ENCODE results near the gene SDK2.

- TF ChIP-seq EZH2 (IDR thresholded peaks at IDR 0.05; ENCODE audit: borderline replicate concordance) (no peak), CTCF (IDR thresholded peaks at IDR 0.05; ENCODE audit: poor library complexity) (no peak), EZH2phosphoT487 (IDR thresholded peaks at IDR 0.05; ENCODE audit: low read depth, severe bottlenecking, unreplicated experiment) (no peak)
These were observed 246.2 kb downstream of the SDK2 start for GRCh38 chr17:73397856-73398540.

Measured in hepatocyte (in vitro differentiated cells).